Activated naive CD8-positive, alpha-beta T cell treated with anti-CD3 and anti-CD28 coated beads, Interleukin-2, amount 50 U/mL, for 24 hours (primary cell): ENCODE data around the gene FLVCR2.
"Not testable (repeated sequence)": the region's sequence is repeated elsewhere in the genome, so short reads cannot be mapped to it uniquely, and the experiment has no call there.

Source experiments
- ATAC-seq: fragments of 150-1000 bp; cut with Tn5 transposase; one replicate; pipeline ENCODE4 v1.10.0; 2021
- DNase-seq: peaks from one replicate; pipeline ENCODE4 v3.0.0; 2021
- H3K27ac Mint-ChIP-seq: one replicate; pipeline ENCODE4 v1.8.0; 2021; ENCODE audit warnings: mild to moderate bottlenecking, mixed read lengths
- H3K27me3 Mint-ChIP-seq: one replicate; pipeline ENCODE4 v1.8.0; 2021; ENCODE audit warnings: mixed read lengths
- H3K36me3 Mint-ChIP-seq: one replicate; pipeline ENCODE4 v1.8.0; 2021; ENCODE audit warnings: low read depth, mixed read lengths
- H3K4me1 Mint-ChIP-seq: one replicate; pipeline ENCODE4 v1.8.0; 2021; ENCODE audit warnings: mixed read lengths
- H3K4me3 Mint-ChIP-seq: one replicate; pipeline ENCODE4 v1.8.0; 2021; ENCODE audit warnings: mild to moderate bottlenecking, moderate library complexity, mixed read lengths
- H3K9me3 Mint-ChIP-seq: one replicate; pipeline ENCODE4 v1.8.0; 2021; ENCODE audit warnings: mixed read lengths

FLVCR2 gene

DNA sequence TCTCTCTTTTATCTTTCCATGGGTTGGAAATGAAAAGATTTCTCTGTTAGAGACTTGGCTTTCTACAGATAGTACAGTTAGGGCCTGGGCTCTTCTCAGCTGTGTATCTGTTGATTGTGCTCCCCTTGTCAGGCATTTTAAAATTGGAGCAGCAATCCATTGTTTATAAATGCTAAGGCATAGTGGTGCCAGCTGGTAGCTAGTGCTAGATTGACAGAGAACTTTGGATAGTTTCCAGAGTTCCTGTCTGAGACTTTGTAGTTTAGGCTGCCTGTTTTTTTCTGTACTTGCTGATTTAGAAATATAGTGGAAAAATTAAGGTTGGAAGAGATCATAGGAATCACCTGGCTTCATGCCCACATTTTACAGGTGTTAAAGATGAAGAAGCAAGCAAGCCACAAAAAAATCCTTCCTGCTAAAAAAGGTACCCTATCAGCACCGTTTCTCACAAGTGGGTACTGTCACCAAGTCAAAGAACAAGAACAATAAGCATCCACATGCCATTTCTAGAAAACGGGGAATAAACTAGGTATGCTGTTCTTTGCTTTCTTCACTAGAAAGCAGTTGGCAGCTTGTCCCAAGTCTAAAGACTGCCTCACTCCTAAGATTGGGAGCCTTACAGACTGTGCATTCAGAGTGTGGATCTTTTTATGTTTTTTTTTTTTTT lies 88.8 kb downstream of the FLVCR2 start:
- Mint-ChIP-seq H3K9me3 (no peaks in the 10 kb centered on the region), H3K36me3 (peaks cover 32% of the 10 kb centered on the region)

DNA sequence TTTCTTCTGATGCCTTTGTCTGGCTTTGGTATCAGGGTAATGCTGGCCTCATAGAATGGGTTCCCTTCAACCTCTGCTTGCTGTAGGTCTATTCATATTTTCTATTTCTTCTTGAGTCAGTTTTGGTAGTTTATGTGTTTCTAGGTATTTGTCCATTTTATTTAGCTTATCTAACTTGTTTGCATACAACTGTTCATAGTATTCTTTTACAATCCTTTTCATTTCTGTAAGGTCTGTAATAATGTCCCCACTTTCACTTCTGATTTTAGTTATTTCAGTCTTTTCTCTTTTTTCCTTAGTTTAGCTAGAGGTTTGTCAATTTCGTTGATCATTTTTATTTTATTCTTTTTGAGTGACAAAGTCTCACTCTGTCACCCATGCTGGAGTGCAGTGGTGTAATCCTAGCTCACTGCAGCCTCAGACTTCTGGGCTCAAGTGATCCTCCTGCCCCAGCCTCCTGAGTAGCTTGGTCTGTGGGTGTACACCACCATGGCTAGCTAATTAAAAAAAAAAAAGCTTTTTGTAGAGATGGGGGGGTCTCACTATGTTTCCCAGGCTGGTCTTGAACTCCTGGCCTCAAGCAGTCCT lies 94.3 kb downstream of the FLVCR2 start:
- Mint-ChIP-seq H3K4me1 (peaks cover 17% of the 10 kb centered on the region), H3K9me3 (peaks cover 3% of the 10 kb centered on the region), H3K27me3 (no peaks in the 10 kb centered on the region), H3K27ac (no peak overlapping the region), H3K36me3 (peaks cover 36% of the 10 kb centered on the region), H3K4me3 (peak overlapping the region; percentile 16)
- ATAC-seq (no peak), DNase-seq (no peak)

More for the DNA sequence above, 88.8 kb downstream of the FLVCR2 start:
- no peak for DNase-seq
- H3K27me3 Mint-ChIP-seq: no peaks in the 10 kb centered on the region
- no peak overlapping the region for H3K27ac Mint-ChIP-seq
- no peak overlapping the region for H3K4me3 Mint-ChIP-seq
- peaks cover 6% of the 10 kb centered on the region for H3K4me1 Mint-ChIP-seq
- no peak for ATAC-seq

DNA sequence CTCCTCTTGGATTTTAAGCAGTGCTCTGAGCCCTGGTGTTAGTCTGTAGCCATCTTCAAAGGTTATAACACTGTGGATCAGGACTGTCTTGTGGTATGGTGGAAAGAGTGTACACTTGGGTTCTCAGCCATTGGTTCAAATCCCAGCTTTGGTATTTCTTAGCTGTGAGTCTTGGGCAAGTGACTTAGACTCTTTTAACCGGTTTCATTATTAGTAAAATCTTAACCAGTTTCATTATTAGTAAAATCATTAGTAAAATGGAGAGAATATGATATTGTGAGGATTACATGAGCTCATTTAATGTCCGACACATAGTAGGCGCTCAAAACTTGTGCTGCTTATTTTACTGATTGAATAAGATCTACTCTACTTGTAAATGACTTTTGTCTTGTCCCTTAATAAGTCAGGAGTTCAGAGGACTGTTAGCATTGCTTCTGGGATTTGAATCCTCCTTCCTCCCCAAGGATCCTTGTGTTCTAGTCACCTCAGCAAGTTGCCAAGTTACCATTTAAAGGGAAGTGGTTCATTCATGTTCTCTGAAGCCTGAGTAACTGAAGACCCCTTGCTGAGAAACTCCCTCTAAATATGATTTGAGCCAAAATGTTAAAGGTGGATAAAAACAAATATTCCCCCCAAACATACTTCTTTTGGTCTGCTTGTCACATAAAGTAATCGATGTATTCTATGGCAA lies 95.1 kb downstream of the FLVCR2 start:
- Mint-ChIP-seq H3K4me3 (peak overlapping the region; percentile 16), H3K36me3 (peaks cover 39% of the 10 kb centered on the region), H3K27ac (peak overlapping the region; percentile 31), H3K9me3 (peaks cover 3% of the 10 kb centered on the region), H3K27me3 (no peaks in the 10 kb centered on the region), H3K4me1 (peaks cover 17% of the 10 kb centered on the region)
- no peak for DNase-seq
- peak; percentile 81 for ATAC-seq

DNA sequence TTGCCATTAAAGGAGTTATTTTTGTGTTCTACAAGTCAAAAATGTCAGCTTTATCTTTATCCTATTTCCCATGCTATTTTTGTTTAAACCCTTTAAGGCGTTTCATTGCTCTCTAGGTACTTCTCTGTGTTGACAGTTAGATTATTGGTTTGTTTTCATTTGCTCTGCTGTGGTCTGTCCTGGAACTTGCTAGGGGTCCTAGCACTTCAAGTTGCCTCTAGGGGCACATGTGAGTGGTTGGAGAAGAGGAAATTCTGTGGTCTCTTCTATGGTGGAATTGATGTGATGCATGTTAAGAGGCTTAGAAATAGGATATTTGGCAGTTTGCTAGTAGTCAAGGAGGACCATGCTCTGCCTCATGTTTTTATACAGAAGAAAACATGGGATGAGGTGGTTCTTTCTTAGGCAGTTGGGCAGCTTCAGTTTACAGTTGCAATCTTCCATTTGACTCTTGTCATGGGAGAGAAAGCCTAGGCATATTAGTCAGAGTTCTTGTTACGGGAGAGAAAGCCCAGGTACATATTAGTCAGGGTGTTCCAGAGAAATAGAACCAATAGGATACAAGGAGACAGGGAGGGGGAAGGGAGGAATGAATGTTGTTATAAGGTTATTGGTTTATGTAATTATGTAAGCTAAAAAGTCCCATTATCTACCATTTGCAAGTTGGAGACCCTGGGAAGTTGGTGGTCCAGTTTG lies 97.0 kb downstream of the FLVCR2 start:
- no peak overlapping the region for H3K4me3 Mint-ChIP-seq
- peaks cover 17% of the 10 kb centered on the region for H3K4me1 Mint-ChIP-seq
- peaks cover 3% of the 10 kb centered on the region for H3K9me3 Mint-ChIP-seq
- no peak overlapping the region for H3K27ac Mint-ChIP-seq
- DNase-seq (no peak), ATAC-seq (no peak)
- no peaks in the 10 kb centered on the region for H3K27me3 Mint-ChIP-seq
- peaks cover 26% of the 10 kb centered on the region for H3K36me3 Mint-ChIP-seq

DNA sequence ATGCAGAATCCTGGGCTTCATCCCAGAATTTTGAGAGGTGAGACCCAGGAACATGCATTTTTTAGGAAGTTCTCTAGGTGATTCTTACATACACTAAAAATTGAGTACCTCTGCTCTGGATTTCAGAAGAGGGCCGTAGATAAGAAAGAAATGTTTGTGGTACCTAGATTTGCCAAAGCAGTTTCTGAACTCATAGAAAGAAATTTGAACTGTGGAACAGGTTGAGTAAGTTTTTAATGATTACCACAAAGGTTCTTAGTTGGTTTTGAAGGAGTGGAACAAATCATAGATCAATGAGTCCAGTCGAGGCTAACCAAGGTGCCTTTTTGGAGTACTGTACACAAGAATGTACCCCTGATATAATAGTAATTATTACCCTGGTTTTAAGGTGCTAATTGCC lies 107.5 kb downstream of the FLVCR2 start:
- Mint-ChIP-seq H3K4me3 (no peak overlapping the region), H3K9me3 (no peaks in the 10 kb centered on the region), H3K4me1 (peaks cover 10% of the 10 kb centered on the region), H3K36me3 (peaks cover 37% of the 10 kb centered on the region), H3K27me3 (no peaks in the 10 kb centered on the region), H3K27ac (no peak overlapping the region)
- no peak for ATAC-seq
- DNase-seq: no peak

DNA sequence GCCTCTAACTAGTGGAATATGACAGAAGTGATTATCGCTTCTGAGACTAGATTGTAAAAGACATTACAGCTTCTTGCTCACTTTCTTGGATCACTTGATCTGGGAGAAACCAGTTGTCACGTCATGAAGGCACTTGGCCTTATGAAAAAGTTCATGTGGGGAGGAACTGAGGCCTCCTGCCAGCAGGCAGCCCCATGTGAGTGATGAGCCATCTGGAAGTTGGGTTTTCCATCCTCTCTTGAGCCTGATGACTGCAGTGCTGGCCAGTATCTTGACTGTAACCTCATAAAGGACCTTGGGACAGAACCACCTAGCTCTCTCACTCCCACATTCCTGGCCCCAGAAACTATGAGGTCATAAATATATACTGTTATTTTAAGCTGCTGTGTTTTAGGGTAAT lies 110.6 kb downstream of the FLVCR2 start:
- H3K4me1 Mint-ChIP-seq: peaks cover 10% of the 10 kb centered on the region
- no peak overlapping the region for H3K4me3 Mint-ChIP-seq
- H3K27me3 Mint-ChIP-seq: no peaks in the 10 kb centered on the region
- ATAC-seq: no peak
- DNase-seq: no peak
- H3K9me3 Mint-ChIP-seq: no peaks in the 10 kb centered on the region
- no peak overlapping the region for H3K27ac Mint-ChIP-seq
- H3K36me3 Mint-ChIP-seq: peaks cover 46% of the 10 kb centered on the region

DNA sequence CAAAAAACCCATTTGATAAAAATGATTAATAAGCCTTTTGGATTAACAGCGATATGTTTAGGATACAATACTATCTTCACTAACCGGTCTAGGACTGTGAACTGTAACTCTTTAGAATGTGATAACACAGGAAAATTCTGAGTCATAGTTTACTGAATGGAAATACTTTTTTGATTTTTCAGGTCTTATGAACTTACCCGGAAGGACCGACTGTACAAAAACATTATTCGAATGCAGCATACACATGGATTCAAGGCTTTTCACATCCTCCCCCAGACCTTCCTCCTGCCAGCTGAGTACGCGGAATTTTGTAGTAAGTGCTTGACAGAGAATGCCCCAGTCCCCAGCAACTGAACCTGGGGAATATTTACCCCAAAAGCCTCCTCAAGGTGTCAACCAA lies 111.6 kb downstream of the FLVCR2 start:
- Mint-ChIP-seq H3K27ac (no peak overlapping the region), H3K9me3 (peaks cover 5% of the 10 kb centered on the region), H3K36me3 (peaks cover 46% of the 10 kb centered on the region), H3K27me3 (no peaks in the 10 kb centered on the region), H3K4me3 (no peak overlapping the region), H3K4me1 (peaks cover 10% of the 10 kb centered on the region)
- ATAC-seq (peak; percentile 54), DNase-seq (no peak)

DNA sequence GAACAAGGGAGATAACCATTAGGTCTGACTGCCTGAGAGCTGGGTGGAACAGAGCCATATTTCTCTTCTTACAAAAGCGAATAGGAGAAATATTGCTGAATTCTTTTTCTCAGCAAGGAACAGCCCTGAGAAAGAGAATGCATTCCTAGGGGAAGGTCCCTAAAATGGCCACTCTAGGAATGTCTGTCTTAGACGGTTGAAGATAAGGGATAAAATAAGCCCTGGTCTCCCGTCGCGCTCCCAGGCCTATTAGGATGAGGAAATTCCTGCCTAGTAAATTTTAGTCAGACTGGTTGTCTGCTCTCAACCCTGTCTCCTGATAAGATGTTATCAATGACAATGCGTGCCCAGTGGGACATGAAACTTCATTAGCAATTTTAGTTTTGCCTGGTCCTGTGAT lies 116.6 kb downstream of the FLVCR2 start:
- not testable (repeated sequence) for H3K27me3 Mint-ChIP-seq, H3K9me3 Mint-ChIP-seq, DNase-seq, ATAC-seq, H3K4me1 Mint-ChIP-seq, H3K4me3 Mint-ChIP-seq, H3K27ac Mint-ChIP-seq
- peaks cover 55% of the 10 kb centered on the region for H3K36me3 Mint-ChIP-seq

DNA sequence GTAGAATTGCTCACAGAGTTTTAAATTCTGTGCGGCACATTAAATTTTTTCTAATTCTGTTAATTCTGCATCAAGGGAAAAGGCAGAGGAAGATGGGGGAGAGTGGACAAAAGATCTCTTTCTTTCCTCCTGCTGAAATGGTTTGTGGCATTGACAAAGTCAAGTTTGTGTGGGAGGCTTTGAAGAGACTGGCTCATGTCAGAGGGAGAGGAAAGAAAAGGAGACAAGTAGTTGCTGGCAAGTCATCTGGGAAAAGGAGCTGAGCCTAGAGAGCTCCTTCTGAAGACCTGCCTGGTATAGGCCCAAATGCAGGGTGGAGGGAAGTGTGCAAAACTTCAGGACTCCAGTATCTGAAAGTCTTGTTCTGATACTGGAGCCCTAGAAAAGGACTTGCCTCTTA lies 119.0 kb downstream of the FLVCR2 start:
- Mint-ChIP-seq H3K27ac (no peak overlapping the region), H3K9me3 (peaks cover 5% of the 10 kb centered on the region)

More for the DNA sequence above, 119.0 kb downstream of the FLVCR2 start:
- Mint-ChIP-seq H3K36me3 (peaks cover 46% of the 10 kb centered on the region), H3K4me3 (no peak overlapping the region), H3K4me1 (no peaks in the 10 kb centered on the region), H3K27me3 (no peaks in the 10 kb centered on the region)
- DNase-seq (no peak), ATAC-seq (no peak)
